Kidney epithelial cell (primary cell): ENCODE data around the gene PRR5L. TPM values are rescaled to one million over a fixed set of nuclear protein-coding genes. Genes with fewer than 3 reads are reported as not detected.

Experiments used
- DNase-seq: peaks from one replicate; pipeline ENCODE4 v3.0.0-alpha.2; 2010; ENCODE audit warnings: low read depth
- H3K27me3 ChIP-seq: 2 replicates; pipeline ENCODE4 v1.6.0; 2011; ENCODE audit warnings: low read length; ENCODE audit not compliant: control insufficient read depth, insufficient read depth
- H3K36me3 ChIP-seq: 2 replicates; pipeline ENCODE4 v1.5.1; 2011; ENCODE audit warnings: low read length; ENCODE audit not compliant: control insufficient read depth, insufficient read depth
- H3K4me3 ChIP-seq: 2 replicates; pipeline ENCODE4 v1.5.1; 2011; ENCODE audit warnings: low read depth, mild to moderate bottlenecking, control low read depth, low read length
- CTCF ChIP-seq: IDR thresholded peaks from 2 replicates; pipeline ENCODE4 v1.5.1; 2011; ENCODE audit warnings: mild to moderate bottlenecking, moderate library complexity, low read length, control low read depth, inconsistent platforms; ENCODE audit not compliant: insufficient read depth, poor library complexity, severe bottlenecking
- total RNA-seq: library from RNA; depleted of rRNA; stranded (reverse); fragments of >200 nt; gene quantifications from 2 replicates; pipeline ENCODE4 v1.2.3, GENCODE V29; 2015

Gene PRR5L
- total RNA-seq, 1 donor from 2014 or later, result 15.9 TPM

- no peak for DNase-seq
- no peaks in the 10 kb centered on the region for H3K36me3 ChIP-seq
- no peaks in the 10 kb centered on the region for H3K27me3 ChIP-seq
- H3K4me3 ChIP-seq, result no peak overlapping the region
- TF ChIP-seq CTCF, result no peak
Observed at GRCh38 chr11:36326524-36327419, 30.7 kb downstream of the PRR5L start.

GRCh38 chr11:36328966-36329673, 33.0 kb downstream of the PRR5L start:
- DNase-seq, result no peak
- no peaks in the 10 kb centered on the region for H3K27me3 ChIP-seq
- no peaks in the 10 kb centered on the region for H3K36me3 ChIP-seq
- no peak overlapping the region for H3K4me3 ChIP-seq
- no peak for TF ChIP-seq CTCF

- no peak for TF ChIP-seq CTCF
- Histone ChIP-seq H3K4me3 (no peak overlapping the region), H3K36me3 (no peaks in the 10 kb centered on the region), H3K27me3 (no peaks in the 10 kb centered on the region)
- no peak for DNase-seq
Observed at GRCh38 chr11:36330411-36330810, 34.3 kb downstream of the PRR5L start.

- no peak for DNase-seq
- TF ChIP-seq CTCF, result no peak
- Histone ChIP-seq H3K36me3 (no peaks in the 10 kb centered on the region), H3K4me3 (no peak overlapping the region), H3K27me3 (no peaks in the 10 kb centered on the region)
Observed at GRCh38 chr11:36333468-36333867, 37.4 kb downstream of the PRR5L start.

- TF ChIP-seq CTCF, result no peak
Observed at GRCh38 chr11:36333897-36334296, 37.8 kb downstream of the PRR5L start.

More at GRCh38 chr11:36333897-36334296, 37.8 kb downstream of the PRR5L start:
- no peak for DNase-seq
- Histone ChIP-seq H3K36me3 (no peaks in the 10 kb centered on the region), H3K27me3 (no peaks in the 10 kb centered on the region), H3K4me3 (no peak overlapping the region)
